ENCODE measurements around the gene MYO1A.
"Not testable (repeated sequence)": the region's sequence is repeated elsewhere in the genome, so short reads cannot be mapped to it uniquely, and the experiment has no call there.

MYO1A gene

GRCh38 chr12:56990648-56991318, 59.1 kb downstream of the MYO1A start:
- FAIRE-seq (no peak), DNase-seq (ENCODE audit: insufficient read length, low spot score) (no peak)
- no peak for TF ChIP-seq POLR2AphosphoS5 (IDR thresholded peaks at IDR 0.05; ENCODE audit: low read depth, low read length)
- TF ChIP-seq SPI1 (IDR thresholded peaks at IDR 0.05; ENCODE audit: low read depth, low read length), result no peak
- TF ChIP-seq POLR2A (IDR thresholded peaks at IDR 0.05; ENCODE audit: low read depth, low read length), result no peak
- no peak for TF ChIP-seq PAX5 (IDR thresholded peaks at IDR 0.05; ENCODE audit: insufficient read depth, low read length, severe bottlenecking)
- no peak for TF ChIP-seq POU2F2 (IDR thresholded peaks at IDR 0.05; ENCODE audit: low read depth, low read length)
- no peak for TF ChIP-seq TAF1 (IDR thresholded peaks at IDR 0.05; ENCODE audit: low read depth, low read length)

DNA sequence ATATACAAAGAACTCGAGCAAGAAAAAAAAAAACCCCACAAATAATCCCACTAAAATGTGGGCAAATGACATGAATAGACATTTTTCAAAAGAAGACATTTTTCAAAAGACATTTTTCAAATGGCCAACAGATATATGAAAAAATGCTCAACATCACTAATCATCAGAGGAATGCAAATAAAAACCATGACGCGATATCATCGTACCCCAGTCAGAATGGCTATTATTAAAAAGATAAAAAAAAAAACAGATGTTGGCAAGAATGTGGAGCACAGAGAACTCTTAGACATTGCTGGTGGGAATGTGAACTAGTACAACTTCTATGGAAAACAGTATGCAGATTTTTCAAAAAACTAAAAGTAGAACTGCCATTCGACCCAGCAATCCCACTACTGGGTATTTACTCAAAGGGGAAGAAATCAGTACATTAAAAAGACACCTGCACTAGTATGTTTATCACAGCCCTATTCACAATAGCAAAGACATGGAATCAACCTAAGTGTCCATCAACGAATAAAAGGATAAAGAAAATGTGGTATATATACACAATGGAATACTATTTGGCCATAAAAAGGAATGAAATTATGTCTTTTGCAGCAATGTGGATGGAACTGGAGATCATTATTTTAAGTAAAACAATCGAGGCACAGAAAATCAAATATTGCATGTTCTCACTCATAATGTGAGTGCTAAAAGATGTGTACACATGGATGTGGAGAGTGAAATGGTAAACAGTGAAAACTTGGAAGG, 59.9 kb downstream of the MYO1A start:
- no peak for FAIRE-seq

DNA sequence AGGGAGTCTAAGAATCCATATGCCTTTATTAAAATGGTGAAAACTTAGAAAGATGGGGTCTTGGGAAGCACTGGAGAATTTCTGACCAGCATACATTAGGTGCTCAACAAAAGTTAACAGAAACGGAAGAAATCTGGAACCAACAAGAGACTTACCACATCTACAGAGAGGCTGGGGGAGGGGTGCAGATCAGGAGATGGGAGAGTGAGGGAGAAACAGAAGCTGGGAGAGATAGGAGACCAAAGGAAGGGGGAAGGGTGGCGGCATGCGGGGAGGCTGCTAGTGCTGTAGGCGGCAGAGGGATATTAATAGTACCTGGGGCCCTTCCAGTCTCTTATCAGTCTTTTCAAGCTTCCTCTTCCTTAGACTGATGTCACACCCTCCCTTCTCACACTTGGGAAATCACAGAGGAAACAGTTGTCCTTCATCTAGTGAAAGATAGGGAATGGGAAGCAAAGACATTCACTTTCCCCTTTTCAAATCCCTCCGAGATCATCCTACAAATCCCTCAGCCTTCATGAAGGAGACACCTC, 61.7 kb downstream of the MYO1A start:
- no peak for DNase-seq (ENCODE audit: insufficient read length, low spot score)
- FAIRE-seq, result no peak
- TF ChIP-seq PAX5 (IDR thresholded peaks at IDR 0.05; ENCODE audit: insufficient read depth, low read length, severe bottlenecking), result no peak
- no peak for TF ChIP-seq SPI1 (IDR thresholded peaks at IDR 0.05; ENCODE audit: low read depth, low read length)
- TF ChIP-seq POLR2AphosphoS5 (IDR thresholded peaks at IDR 0.05; ENCODE audit: low read depth, low read length), result no peak
- TF ChIP-seq TAF1 (IDR thresholded peaks at IDR 0.05; ENCODE audit: low read depth, low read length), result no peak
- no peak for TF ChIP-seq POU2F2 (IDR thresholded peaks at IDR 0.05; ENCODE audit: low read depth, low read length)
- no peak for TF ChIP-seq POLR2A (IDR thresholded peaks at IDR 0.05; ENCODE audit: low read depth, low read length)

More for the DNA sequence above, 59.9 kb downstream of the MYO1A start:
- TF ChIP-seq TAF1 (IDR thresholded peaks at IDR 0.05; ENCODE audit: low read depth, low read length), result no peak
- TF ChIP-seq POU2F2 (IDR thresholded peaks at IDR 0.05; ENCODE audit: low read depth, low read length), result no peak
- no peak for TF ChIP-seq SPI1 (IDR thresholded peaks at IDR 0.05; ENCODE audit: low read depth, low read length)
- no peak for TF ChIP-seq PAX5 (IDR thresholded peaks at IDR 0.05; ENCODE audit: insufficient read depth, low read length, severe bottlenecking)
- no peak for TF ChIP-seq POLR2AphosphoS5 (IDR thresholded peaks at IDR 0.05; ENCODE audit: low read depth, low read length)
- no peak for TF ChIP-seq POLR2A (IDR thresholded peaks at IDR 0.05; ENCODE audit: low read depth, low read length)
- DNase-seq (ENCODE audit: insufficient read length, low spot score), result no peak

DNA sequence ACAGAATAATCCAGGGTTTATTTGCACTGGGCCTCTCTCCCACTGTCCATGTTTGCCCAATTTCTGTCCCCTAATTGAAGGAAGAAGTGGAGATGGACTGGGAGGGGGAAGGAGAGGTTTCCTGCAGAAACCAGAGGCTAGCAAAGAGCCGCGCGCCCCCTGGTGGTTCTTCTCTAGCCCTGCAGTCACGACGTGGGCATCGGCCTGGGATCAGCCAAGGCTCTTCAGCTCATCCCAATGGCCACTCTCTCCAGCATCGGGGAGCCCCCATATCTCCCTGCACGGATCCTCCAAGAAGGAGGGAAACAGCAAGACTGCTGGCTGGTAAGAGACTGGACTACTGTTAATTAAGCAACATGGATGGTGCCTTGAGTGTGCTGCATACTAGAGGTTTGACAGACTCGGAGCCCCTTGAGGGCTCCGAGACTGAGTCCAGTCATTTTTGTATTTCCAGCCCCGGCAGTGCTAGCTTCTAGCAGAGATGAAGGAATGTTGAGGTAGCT, 62.3 kb downstream of the MYO1A start:
- TF ChIP-seq SPI1 (IDR thresholded peaks at IDR 0.05; ENCODE audit: low read depth, low read length) (no peak), PAX5 (IDR thresholded peaks at IDR 0.05; ENCODE audit: insufficient read depth, low read length, severe bottlenecking) (no peak), POU2F2 (IDR thresholded peaks at IDR 0.05; ENCODE audit: low read depth, low read length) (0 out of 2 replicates have a peak, but pooled peaks have one; percentile 28), TAF1 (IDR thresholded peaks at IDR 0.05; ENCODE audit: low read depth, low read length) (no peak)
- peak; percentile 54 for DNase-seq (ENCODE audit: insufficient read length, low spot score)
- peak; percentile 76 for FAIRE-seq

GRCh38 chr12:56987011-56987410, 62.9 kb downstream of the MYO1A start:
- DNase-seq (ENCODE audit: insufficient read length, low spot score) (no peak), FAIRE-seq (no peak)
- TF ChIP-seq POU2F2 (IDR thresholded peaks at IDR 0.05; ENCODE audit: low read depth, low read length), result no peak
- TF ChIP-seq TAF1 (IDR thresholded peaks at IDR 0.05; ENCODE audit: low read depth, low read length), result no peak
- no peak for TF ChIP-seq POLR2A (IDR thresholded peaks at IDR 0.05; ENCODE audit: low read depth, low read length)
- no peak for TF ChIP-seq SPI1 (IDR thresholded peaks at IDR 0.05; ENCODE audit: low read depth, low read length)
- TF ChIP-seq POLR2AphosphoS5 (IDR thresholded peaks at IDR 0.05; ENCODE audit: low read depth, low read length), result no peak

- not testable (repeated sequence) for DNase-seq (ENCODE audit: insufficient read length, low spot score); FAIRE-seq
Observed at GRCh38 chr12:56985714-56986113, 64.2 kb downstream of the MYO1A start.

DNA sequence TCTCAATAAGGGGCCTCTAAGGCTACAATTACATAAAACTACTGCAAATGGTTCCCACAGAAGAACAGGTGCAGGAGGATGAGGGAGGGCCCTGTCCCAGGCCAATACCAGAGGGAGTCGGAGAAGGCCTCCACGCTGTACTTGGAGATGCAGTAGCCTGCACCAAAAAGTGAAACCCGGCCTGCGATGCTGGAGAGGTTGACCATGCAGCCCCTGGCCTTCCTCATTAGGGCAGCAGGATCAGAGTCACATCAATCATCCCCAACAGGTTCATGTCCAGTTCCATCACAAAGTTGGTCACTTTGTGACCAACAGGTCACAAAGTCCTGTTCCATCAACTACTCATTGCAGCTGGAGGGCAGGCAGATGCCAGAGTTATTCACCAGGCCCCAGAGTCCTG, 66.5 kb downstream of the MYO1A start:
- TF ChIP-seq SPI1 (IDR thresholded peaks at IDR 0.05; ENCODE audit: low read depth, low read length) (no peak), POLR2A (IDR thresholded peaks at IDR 0.05; ENCODE audit: low read depth, low read length) (no peak), POU2F2 (IDR thresholded peaks at IDR 0.05; ENCODE audit: low read depth, low read length) (no peak), PAX5 (IDR thresholded peaks at IDR 0.05; ENCODE audit: insufficient read depth, low read length, severe bottlenecking) (no peak), TAF1 (IDR thresholded peaks at IDR 0.05; ENCODE audit: low read depth, low read length) (no peak), POLR2AphosphoS5 (IDR thresholded peaks at IDR 0.05; ENCODE audit: low read depth, low read length) (no peak)
- DNase-seq (ENCODE audit: insufficient read length, low spot score) (no peak), FAIRE-seq (no peak)

- not testable (repeated sequence) for DNase-seq (ENCODE audit: insufficient read length, low spot score); FAIRE-seq
Observed at GRCh38 chr12:56982578-56983236, 67.2 kb downstream of the MYO1A start.

- FAIRE-seq, result no peak
- TF ChIP-seq POLR2A (IDR thresholded peaks at IDR 0.05; ENCODE audit: low read depth, low read length) (no peak), POU2F2 (IDR thresholded peaks at IDR 0.05; ENCODE audit: low read depth, low read length) (no peak), SPI1 (IDR thresholded peaks at IDR 0.05; ENCODE audit: low read depth, low read length) (no peak), POLR2AphosphoS5 (IDR thresholded peaks at IDR 0.05; ENCODE audit: low read depth, low read length) (no peak), PAX5 (IDR thresholded peaks at IDR 0.05; ENCODE audit: insufficient read depth, low read length, severe bottlenecking) (no peak), TAF1 (IDR thresholded peaks at IDR 0.05; ENCODE audit: low read depth, low read length) (no peak)
- no peak for DNase-seq (ENCODE audit: insufficient read length, low spot score)
Observed at GRCh38 chr12:56980941-56981530, 68.9 kb downstream of the MYO1A start.

Data from GM12891 (cell line).